Activated CD8-positive, alpha-beta memory T cell treated with anti-CD3 and anti-CD28 coated beads, Interleukin-2, amount 50 U/mL, for 4 hours (primary cell): ENCODE data around the gene KLHL21.
"Not testable (repeated sequence)": the region's sequence is repeated elsewhere in the genome, so short reads cannot be mapped to it uniquely, and the experiment has no call there.

Experiments used
- DNase-seq: peaks from one replicate; pipeline ENCODE4 v3.0.0-alpha.2; 2020

The KLHL21 gene

DNA sequence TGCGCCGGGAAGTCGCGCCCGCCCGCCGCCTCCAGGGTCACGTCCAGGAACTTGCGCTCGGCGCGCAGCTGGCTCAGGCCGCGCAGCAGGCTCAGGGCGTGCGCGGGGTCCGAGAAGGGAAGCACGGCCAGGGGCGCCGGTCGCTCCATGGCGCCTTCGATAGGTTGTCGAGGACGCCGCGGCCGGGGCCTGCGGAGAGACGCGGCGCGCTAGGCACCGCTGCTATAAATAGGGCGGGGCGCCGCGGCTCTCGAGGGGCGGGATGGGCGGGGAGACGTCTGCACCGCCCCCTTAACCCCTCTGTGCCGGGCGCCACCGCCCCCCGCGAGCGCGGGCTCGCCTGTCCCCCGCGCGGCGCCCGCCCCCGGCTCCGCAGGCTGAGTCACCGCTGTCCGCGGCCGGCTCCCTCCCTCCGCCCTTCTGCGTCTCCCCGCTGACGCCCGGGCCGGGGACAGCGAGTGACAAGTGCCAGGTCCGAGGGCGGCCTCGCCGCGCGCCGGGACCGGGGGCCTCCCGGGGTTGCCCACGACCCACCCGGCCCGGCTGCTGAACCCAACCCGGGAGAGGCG lies at the start of gene KLHL21:
Gene KLHL21, minus strand, starts transcription at position 201 of the 569 bp plus-strand sequence. Its CDS starts 52 bp downstream, at position 149.
- peak; percentile 92 for DNase-seq

DNA sequence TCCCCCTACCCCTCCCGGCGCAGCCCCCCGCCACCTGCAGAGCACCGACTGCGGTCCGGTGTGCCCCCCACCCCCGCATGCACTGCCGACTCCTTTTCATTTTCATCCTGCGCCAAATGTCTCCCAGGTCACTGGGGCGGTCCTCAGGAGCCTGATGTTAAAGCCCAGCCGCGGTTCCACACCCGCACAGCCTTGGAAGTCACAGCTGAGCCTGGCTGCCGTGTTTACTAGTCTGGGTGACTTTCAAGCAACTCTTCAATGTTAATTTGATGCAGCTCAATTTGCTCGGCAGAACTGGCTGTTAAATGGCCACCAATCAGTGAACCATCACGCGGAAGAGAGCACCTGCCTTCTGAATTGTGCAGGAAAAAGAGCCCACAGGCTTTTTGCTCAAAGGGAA lies 49.2 kb upstream of the KLHL21 start:
- DNase-seq = no peak

DNA sequence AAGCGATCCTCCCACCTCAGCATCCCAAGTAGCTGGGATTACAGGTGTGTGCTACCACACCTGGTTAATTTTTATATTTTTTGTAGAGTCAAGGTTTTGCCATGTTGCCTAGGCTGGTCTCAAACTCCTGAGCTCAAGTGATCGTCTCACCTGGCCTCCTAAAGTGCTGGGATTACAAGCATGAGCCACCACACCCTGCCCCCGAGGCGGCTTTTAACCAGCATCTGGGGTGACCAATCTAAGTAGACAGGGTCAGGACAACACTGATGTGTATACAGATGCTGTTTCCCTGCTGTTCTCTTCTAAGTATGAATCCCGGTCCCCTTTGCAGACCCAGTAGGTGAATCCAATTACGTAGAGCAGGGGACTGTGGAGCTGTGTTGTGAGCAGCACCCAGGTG lies 45.9 kb upstream of the KLHL21 start:
- no peak for DNase-seq

DNA sequence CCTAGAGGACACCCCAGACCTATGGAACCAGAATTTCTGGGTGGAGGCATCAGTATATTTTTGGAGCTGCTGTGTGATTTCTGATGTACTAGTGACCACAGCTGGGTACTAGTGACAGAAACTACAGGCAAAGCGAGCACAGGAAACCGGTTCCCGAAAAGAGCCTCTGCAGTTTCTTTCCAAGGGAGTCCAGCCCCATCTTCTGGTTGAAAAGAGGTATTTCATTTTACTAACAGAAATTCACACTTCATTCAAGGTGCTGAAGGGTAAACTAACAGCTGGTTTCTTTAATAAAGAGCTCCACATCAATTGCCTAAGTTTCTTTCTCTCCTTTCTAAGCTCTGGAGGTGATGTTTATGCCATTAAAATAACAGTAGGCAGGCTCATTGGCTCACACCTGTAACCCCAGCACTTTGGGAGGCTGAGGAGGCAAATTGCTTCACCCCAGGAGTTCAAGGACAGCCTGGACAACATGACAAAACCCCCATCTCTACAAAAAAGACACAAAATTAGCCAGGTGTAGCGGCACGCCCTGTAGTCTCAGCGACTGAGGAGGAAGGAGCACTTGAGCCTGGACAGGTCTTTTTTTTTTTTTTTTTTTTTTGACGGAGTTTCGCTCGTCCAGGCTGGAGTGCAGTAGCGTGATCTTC lies 44.0 kb upstream of the KLHL21 start:
- DNase-seq = no peak

DNA sequence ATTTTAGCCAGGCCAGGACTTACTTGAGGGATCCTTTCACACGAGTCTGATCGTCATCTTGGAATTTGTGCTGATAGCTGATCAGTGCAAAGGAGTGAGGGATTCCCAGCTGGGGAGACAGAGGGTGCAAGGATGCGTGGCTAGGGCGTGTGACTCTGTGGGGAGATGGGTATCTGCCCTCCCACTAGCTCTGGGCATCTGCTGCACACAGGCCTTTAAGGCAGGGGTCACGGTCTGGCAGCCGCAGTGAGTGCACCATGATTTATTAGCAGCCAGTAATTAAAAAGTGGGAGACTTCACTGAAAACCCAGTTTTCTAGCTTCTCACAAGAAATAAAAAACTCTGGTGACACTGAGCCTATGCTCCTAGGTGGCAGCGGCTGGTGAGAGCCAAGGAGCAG lies 42.3 kb upstream of the KLHL21 start:
- DNase-seq = no peak

DNA sequence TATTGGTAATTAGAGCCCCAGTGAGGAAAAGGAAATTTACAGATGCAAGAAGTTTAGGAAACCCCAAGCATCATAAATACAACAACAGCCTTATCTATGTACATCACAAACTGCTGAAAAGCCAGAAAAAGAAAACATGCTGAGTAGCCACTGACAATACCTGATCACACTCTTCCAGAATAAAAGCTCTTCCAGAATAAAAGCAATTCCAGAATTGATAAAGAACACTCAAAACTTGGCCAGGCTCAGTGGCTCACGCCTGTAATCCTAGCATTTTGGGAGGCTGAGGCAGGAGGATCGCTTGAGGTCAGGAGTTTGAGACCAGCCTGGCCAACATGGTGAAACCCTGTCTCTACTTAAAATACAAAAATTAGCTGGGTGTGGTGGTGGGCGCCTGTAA lies 38.2 kb upstream of the KLHL21 start:
- DNase-seq = not testable (repeated sequence)

GRCh38 chr1:6638226-6638625 lies 35.6 kb upstream of the KLHL21 start:
- DNase-seq = no peak

DNA sequence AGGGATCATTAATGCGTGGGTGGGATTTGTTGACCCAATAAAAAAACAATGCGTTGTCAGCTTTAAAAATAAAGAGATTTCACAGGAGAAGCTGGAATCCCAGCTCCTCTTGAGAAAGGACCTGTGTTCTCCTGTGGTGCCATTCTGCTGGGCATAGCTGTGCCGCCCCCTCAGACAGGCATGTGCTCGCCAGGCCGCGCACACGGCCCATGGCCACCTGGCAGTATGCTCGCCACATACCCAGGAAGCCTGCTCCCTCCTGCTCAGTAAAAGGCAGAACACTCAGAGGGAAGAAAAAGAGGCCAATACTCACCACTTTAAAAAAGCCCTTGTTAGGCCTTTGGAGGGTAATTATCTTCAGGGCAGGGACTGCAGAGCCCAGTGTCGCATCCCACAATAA lies 35.1 kb upstream of the KLHL21 start:
- no peak for DNase-seq

- not testable (repeated sequence) for DNase-seq
These were observed 34.1 kb upstream of the KLHL21 start for GRCh38 chr1:6636778-6637177.

- DNase-seq = no peak
These were observed 33.5 kb upstream of the KLHL21 start for GRCh38 chr1:6635910-6636760.

DNA sequence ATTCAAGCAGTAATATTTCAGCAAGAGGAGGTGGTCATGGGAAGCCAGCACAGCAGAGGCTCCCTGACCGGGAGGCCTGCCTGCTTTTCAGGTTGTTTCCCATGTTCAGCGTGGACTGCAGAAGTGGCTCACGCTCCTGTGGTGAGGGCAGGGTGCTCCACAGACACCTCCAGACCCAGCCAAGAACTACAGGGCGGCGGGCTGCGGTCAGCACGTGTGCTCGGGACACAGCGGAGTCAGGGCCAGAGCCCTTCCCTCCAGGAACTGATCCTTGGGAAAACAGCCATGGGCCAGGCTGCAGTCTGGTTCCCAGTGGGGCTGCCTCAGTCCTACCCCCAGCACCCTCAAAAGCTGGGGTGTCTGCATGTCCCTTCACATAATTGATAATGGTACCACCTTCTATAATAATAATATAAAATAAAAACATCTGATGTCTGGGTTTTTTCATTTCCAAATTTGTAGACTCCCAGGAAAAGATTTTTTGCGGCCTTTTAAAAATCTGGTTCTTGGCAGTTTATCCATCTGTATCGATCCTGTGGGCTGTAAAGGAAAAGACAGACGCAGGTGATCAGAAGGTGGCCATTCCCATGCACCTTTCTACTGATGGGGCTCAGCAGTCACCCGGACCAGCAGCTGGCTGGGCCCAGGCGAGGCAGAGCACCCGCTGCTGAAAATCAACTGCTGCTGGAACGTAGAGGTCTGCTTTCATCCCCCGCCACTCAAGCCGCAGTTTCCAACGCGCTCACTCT lies 32.7 kb upstream of the KLHL21 start:
- DNase-seq = no peak

DNA sequence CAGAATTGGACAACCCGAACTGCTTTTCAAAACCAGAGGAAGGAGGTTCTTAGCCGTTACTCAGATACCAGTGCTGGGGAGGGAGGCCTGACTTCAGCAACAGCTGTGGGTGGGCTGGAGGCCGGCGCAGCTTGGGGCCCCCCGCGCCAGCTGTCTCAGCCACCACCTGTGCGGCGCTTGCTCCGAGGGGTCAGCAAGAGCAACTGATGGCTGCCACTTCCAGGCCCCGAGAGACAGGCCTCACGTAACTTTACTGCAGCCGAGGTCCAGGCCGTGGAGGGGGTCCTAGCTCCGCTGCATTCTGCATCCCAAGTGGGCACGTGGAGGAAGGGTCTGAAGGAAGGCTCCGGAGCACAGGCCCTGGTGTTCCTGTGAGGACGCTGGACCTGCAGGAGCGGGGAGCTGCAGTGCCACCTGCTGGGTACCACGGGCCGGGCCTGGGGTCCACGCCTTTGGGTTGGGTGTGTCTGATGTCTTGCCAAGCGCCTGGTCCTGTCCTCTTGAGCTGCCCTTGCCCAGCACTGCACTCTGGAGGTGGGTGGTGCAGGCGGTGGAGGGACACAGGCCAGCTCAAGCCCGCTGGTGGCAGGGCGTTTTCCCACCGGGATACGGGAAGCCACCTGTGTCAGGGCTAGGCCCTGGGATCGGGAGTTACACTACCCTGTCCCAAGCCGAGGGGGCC lies 31.8 kb upstream of the KLHL21 start:
- peak; percentile 55 for DNase-seq

DNA sequence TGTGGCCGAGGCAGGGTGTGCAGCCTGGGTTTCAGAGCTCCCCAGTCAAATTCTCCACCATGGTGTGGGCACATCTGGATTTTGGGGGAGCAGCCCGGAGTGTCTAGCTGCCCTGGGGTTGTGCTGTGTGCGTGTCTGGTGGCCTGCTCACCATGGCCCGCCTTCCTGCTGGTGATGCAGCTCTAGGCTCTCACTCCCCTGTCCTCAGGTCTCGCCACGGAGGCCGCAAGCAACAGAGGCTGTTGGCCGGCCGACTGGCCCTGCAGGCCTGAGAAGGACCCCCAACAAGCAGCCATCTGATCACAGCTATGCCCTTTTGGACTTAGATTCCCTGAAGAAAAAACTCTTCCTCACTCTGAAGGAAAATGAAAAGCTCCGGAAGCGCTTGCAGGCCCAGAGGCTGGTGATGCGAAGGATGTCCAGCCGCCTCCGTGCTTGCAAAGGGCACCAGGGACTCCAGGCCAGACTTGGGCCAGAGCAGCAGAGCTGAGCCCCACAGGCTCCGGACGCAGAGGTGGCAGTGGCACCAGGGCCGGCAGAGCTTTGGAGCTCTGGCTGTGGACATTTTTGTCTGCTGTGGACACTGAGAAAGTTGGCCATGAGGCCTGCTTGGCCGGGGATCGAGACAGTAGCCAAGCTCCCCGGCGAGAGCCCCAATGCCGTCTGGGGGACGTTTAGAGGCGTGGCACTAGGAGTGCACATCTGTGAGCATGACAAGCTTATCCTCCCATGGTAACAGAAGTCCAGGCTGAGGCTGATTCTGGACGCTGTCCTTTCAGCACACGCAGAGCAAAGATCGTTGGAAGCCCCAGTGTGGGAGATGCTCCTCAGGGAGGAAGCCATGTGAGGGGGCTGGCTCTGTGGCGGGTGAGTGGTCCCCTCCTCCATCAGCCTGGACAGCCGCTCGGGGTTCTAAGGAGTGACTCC lies 30.2 kb upstream of the KLHL21 start:
- no peak for DNase-seq

GRCh38 chr1:6631058-6631457 lies 28.4 kb upstream of the KLHL21 start:
- DNase-seq = no peak

DNA sequence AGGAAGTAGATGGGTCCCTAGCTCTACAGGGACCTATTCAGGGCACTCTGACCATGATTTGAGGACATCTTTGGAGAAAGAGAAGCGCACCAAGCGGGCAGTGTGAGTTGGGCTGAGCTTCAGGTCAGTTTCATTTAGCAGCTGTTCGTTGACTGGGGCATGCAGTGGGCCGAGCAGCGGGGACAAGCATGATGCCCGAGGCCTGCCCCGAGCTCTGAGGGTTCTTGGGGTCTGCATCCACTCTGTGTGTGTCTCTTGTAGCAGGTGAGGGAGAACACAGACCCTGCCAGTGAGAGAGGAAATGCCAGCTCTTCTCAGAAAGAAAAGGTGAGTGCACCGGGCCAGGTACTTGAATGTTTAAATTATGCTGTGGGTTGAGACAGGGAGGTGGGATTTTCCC lies 27.4 kb upstream of the KLHL21 start:
- DNase-seq = no peak

DNA sequence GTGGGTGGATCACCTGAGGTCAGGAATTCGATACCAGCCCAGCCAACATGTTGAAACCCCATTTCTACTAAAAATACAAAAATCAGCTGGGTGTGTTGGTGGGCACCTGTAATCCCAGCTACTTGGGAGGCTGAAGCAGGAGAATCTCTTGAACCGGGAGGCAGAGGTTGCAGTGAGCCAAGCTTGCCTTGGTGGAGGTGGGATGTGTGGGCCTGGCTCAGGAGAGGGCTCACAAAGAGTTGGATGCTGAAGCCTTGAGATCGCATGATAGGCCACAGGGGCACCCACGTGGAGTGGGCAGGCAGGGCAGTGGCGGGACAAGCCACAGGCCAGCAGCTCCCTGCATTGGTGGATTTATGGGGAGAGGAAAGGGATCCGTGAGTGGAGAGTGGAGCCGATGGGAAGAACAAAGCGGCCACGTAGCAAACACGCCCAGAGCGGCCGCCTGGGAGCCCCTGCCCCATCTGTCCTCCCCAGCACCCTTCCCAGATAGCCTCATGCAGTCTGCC lies 26.4 kb upstream of the KLHL21 start:
- no peak for DNase-seq

DNA sequence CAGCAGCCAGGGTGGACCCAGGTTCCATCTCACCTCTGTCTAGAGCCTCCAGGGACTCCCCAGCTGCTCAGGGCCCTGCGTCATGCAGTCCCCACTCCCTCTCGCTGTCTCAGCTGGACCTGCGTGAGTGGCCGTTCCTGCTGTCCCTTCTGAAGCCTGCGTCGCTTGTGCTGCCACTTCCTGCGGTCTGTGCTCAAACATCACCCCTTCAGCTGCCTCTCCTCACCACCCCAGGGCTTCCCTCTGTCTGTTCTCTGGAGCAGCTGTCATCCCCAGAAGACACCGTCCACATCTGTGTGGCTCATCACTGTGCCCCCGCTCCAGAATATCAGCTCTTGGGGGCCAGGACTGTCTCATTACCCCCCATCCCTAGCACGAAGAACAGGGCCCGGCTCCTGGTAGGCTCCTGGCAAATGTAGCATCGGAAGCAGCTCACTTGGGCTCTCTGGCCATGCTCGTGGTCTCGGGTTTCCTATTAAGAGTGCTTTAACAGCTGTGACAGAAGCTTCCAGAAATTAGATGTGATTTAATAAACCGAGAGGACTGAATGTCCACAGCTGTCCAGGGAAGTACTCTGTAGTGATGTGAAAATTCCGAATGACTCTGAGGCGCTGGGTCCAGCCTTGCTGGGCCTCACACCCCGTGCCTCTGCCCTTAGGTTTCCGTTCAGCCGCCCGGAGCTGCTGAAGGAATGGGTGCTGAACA lies 25.3 kb upstream of the KLHL21 start:
- no peak for DNase-seq

GRCh38 chr1:6627031-6627430 lies 24.4 kb upstream of the KLHL21 start:
- DNase-seq = no peak

DNA sequence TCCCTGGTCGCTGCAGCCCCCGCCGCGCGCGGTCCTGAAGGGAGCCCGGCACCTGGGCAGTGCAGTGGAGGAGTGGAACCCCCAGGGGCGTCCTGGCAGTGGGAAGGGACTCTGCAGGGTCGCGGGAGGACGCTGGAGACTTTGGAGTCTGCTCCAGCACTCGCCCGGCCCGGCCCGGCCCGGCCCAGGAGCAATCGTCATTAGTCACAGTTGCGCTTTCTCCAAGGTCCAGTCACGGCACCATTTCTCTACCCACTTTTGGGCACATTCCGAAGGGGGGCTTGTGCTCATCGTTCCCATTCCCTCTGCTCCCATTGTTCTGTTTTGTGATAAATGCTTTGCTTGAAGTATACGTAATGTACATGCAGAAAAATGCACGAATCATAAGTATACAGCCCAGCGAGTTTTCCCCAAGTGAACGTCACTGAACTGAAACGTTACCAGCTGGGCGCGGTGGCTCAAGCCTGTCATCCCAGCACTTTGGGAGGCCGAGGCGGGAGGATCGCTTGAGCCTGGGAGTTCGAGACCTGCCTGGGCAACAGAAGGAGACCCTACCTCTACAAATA lies 23.0 kb upstream of the KLHL21 start:
- DNase-seq = no peak
